Body of pancreas (tissue), 4 donors: ENCODE measurements around the gene TTLL9.

Experiments used
- CTCF ChIP-seq, 7 experiments: fragments of 450-650 bp in 4 of 7; fragments of 200-600 bp in 3 of 7; sonication (generic) in 3 of 7; IDR thresholded peaks; one replicate each; pipeline ENCODE4 v1.5.1; 2016 to 2019; ENCODE audit warnings: antibody characterized with exemption in 7 of 7
- POLR2A ChIP-seq, 3 donors: fragments of 450-650 bp; IDR thresholded peaks; one replicate each; pipeline ENCODE4 v1.6.1; 2016; ENCODE audit warnings: antibody characterized with exemption in 3 of 3, mild to moderate bottlenecking in 2 of 3

- TF ChIP-seq CTCF (IDR thresholded peaks at IDR 0.05) (no peak), POLR2A (IDR thresholded peaks at IDR 0.05) (no peak)
Measured at GRCh38 chr20:31962761-31963160, 92.3 kb downstream of the TTLL9 start.
